SKM-1 (cell line): ENCODE data around the gene MCF2L.

ENCODE experiments used
- DNase-seq: peaks from one replicate; lab custom pipeline; 2025; ENCODE audit not compliant: unreplicated experiment; lab: John Stamatoyannopoulos, UW

Gene MCF2L

DNA sequence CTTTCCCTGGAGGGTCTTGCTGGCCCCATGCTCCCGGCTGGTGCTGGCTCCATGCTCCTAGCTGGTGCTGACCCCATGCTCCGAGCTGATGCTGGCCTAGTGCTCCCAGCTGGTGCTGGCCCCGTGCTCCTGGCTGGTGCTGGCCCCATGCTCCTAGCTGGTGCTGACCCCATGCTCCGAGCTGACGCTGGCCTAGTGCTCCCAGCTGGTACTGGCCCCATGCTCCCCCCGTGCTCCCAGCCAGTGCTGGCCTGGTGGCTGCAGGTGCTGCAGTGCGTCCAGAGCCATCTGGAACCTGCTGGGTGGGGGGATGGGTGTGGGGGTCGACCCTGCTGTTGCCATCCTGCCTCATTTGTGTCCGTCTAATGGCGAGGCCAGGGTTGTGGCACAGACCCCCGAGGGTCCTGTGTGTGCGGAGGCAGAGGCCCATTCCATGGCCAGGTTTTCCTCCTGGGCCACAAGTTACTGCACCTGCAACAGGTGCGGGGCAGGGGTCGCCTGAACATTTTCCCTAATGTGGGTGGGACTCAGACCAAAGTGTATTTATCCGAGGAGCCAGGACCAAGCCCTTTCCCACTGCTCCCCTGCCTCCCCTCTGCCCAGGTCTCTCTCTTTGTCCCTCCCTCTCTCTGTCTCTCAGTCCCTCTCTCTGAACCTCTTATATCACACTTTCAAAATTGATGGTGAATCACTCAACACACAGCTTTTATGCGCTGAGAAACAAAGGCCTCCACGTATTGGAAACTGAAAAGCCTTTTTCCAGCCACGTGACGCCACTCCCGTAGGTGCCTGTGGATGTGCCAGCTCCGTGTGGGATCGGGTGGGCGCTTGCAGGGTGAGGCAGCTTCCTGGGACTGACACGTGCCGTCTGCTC is 45.1 kb downstream of the MCF2L start:
- DNase-seq: no peak

DNA sequence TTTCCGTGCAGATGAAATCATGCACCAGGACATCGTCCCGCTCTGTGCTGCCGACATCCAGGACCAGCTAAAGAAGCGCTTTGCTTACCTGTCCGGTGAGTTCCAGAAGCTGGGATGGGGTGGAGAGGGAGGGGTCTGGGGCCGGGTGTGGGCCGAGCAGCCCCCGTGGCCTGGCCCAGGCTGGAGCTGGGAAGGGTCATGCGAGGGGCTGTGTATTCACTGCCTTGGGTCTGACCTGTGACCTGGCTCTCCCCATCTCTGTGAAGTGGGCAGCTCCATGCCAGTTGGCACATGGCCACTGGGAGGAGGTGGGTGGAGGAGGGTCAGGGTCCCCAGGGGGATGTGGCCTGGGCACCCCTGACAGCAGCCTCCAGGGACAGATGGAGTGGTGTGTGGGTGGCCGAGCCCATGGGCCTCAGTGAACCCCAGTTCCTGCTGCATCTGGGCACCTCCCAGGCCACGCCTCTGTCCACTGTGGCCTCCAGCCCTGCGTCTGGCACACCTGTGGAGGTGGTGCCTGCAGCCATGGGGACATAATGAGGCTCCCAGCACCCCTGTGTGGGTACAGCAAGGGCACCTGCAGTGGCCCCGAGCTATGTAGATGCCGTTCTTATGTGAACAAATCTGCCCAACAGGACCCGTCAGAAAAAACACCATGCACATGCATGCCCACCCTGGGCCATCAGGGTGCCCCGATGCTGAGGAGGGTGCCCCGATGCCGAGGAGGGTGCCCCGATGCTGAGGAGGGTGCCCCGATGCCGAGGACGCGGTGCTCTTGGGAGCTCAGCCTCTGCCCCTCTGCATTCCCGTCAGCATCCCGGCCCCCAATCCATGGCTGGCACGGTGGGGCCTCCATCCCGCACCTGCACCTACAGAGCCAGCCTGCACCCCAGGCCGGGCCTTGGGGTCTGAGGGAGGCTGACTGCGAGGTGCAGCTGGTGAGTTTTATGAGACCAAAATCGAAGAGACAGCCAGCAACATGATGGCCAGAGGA is 46.0 kb downstream of the MCF2L start:
- no peak for DNase-seq

DNA sequence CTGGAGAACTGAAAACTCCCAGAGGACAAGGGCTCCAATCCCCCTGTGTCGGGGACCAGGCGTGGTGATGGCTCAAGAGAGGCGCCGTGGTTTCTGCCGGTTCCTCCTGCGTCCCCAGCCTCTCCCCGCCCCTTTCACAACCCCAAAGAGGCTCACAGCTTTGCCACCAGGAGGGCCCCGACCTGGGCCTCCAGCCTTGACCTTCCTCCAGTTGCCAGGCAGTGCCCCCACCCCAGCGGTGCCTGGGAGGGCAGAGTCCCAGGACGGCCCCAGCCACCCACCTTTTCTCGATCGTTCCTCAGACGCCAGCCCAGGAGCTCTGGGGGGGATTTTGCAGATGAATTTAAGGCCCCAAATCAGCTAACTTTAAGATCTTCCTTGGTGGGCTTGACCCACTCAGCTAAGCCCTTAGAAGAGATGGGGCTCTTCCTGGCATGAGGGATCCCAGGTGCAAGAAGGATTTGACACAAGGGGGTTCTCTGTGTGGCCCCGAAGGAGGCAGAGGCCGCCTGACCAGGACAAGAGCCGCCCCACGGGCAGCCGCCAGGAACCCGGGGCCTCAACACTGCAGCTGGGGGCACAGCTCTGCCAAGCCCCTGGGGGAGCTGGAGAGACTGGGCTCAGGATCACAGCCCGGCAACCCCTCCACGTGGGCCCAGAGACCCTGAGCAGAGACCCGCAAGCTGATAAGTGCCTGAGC is 47.0 kb downstream of the MCF2L start:
- no peak for DNase-seq

DNA sequence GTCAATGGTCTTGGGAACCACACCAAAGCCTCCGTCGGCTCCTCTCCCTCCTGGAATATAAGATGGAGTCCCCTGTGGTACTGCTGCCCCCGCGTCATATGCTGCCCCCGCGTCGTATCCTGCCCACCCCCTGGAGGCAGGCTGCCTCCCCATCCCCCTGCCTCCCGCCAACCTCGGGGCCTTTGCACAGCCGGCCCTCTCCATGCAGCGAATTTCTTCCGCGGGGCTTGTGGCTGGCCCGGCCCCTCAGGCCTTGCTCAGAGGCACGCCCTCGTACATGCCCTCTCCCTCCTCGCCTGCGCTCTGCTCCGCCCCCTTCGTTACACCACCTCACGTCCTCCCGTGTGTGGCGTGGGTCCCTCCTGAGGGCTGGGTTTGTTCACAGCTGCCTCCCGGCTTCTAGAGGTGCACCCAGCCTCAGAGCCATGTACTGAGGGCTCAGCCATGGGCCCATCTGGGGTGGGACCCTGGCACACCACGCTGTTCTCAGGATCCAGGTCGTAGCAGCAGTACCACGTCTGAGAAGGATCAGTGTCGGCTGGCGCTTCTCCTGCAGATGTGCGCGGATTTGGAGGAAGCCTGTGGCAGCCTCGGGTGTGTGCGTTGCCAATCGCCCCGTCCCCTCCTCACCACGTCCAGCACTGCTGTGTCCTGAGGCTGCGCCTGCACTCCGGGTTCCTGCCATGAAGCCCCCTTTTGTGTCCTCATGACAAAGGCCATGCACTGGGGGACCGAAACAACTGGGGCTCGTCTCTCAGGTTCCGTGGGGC is 47.7 kb downstream of the MCF2L start:
- no peak for DNase-seq

DNA sequence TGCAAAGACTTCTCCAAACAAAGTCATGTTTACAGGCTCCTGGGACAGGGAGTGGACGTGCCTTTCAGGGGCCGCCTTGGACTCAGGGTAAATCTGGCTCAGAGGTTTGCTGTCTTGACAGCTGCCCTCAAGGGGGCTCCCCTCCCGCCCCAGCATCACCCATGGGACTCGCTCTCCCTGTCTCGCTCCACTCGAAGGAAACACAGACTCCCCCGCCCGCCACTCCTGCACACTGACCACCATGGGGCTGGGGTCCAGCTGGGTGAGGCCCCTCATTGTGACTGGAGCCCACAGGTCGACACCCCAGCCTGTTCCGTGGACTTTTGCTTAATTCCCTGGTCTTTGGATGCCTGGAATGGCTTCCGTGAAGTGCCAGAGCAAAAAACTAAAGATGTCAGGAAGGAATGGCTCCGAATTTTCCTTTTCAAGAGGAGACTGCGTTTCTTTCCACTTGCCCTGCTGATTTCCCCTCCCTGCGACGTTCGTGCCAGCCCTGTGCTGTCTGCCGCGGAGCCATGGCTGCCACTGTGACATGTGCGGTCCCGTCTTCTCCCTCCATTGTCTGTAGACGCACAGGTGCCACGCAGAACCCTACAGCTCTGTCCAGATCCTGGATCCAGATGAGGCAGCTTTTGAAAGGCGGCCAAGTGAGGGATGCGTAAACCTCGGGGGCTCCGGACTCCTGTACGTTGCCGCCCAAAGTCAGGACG is 48.6 kb downstream of the MCF2L start:
- DNase-seq: no peak

DNA sequence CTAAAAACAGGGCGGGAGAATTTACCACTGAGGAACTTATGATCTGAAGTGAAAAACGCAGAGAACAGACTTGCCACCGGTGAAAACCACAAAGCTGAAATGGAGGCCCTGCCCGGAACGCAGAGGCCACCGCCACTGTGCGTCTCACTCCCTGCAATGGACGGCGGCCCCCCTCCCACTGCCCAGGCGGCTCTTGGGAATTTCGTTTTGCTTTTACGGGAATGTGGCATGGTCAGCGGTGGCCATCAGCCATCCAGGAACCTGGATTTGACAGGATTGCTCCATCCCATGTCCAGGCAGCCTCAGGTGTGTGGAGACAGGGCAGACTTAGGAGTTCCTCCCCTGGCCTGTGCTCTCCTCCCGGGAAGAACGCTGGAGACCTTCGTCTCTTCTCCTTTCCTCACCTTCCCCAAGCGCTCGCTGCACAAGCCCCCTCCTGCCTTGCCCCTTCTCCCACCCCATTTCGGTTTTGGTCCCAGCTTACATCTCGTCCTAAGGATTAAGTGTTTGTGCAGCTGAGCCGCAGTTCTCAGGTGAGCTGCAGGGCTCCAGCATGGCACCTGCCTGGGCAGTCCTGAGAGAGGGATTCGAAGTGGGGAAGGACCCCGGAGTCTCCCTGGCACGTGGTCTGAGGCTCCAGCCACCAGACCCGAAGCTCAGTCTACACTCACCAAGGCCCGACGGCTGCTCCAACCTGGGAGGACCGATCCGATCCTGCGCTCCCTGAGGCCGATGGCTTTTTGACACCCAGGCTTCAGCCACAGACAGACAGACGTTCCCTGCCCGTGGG is 49.9 kb downstream of the MCF2L start:
- DNase-seq: no peak

DNA sequence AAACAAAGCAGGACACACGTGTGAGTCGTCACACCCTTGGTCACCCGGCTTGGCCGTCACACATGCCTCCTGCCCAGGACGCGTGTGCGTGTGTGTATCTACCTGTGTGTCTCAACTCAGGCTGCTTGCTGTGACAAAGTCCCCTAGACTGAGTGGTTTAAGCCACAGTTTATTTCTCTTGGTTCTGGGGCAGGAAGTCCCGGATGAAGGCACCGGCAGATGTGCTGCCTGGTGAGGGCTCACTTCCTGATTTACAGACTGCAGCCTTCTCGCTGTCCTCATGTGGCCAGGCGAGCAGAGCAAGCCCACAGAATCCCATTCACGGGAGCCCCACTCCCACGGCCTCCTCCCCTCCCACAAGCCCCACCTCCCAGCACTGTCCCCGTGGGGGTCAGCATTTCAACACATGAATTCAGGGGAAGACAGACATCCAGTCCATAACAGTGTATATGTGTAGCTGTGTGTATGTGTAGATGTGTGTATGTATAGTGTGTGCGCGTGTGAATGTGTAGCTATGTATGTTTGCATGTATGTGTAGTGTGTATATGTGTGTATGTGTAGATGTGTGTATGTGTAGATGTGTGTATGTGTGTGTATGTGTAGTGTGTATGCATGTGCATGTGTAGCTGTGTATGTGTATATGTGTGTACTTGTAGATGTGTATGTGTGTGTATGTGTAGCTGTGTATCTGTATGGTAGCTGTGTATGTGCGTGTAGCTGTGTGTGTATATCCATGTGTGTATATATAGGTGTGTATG is 51.5 kb downstream of the MCF2L start:
- no peak for DNase-seq

DNA sequence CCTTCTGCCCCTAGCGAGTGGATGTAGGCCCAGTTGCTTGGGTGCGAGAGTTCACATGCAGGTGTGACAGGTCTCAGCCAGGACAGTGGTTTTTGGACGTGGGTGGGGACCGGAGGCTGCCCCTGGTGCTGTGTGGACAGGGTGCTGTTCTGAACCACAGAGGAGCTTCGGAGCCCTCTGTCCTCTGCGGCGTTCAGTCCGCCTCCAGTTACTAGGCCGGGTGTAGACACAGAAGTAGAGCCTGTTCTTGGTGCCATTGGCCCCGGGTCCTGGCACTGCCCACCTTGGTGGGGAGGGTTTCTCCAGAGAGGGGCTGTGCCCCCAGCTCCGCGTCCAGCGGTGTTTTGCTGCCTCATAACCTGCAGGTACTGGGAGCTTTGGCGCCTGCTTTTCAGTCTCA is 52.4 kb downstream of the MCF2L start:
- DNase-seq: no peak

DNA sequence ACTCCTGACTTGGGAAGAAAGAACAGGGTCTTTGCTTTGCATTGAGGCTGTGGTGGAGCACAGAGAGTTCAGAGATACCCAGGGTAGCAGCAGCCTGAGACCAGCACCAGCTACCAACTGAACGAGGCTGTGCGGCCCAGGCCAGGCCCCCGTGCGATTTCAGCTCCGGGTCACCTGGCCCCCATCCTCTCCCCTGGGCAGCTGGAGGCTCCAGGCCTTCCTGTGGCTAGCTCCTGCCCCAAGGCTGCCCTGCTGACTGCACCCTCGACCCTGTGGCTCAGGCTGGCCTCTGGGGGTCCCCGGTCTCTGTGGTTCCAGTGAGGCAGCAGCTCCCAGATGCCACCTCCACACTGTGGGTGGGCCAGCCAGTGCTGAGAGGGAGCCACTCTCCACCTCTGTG is 52.8 kb downstream of the MCF2L start:
- no peak for DNase-seq

DNA sequence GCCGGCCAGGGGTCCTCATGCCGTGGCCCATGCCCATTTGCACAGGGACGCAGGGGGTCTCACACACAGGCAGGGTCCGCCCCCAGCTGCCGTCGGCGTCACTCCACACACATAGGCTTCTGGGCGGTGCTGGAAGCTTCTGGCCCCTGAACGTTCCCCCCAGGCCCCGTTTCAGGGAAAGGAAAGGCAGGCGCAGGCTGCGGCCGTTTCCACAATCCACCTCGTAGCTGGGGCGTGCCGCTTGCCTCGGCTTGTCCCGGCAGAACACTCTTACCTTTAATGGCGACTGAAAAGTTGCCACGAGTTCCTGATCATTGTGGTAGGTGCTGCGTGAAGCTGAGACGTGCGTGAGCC is 53.4 kb downstream of the MCF2L start:
- DNase-seq: no peak

DNA sequence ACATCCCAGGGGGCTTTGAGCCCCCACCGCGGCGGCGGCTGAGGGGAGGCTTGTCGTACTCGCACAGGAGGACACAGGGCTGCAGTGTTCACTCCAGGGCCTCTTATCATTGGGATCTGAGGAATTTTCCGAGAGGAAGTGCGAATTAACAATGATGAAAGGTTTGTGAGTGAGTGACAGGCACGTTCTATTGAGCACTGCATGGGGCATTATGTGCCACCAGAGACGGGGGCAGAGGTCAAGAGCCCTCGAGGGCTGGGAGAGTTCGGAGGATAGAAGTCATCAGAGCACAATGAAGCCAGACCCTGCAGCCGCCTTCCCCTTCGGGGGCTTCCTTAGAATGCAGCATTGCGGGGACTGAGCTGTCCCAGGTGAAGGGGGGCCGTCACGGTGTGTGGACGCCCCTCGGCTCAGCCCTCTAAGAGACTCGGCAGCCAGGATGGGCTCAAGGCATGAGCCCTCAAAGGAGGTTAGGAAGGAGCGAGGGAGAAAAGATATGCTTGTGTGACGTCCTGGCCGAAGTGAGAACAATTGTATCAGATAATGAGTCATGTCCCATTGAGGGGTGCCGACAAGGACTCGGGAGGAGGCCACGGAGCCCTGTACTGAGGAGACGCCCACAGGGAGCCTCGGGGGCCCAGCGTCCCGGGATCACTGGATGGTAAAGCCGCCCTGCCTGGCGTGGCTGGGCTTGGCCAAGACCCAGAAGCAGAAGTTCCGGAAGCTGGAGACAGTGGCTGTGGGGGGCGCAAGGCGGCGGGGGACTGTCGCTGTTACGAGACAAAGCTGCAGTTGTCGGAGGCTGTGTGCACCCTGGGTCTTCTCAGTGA is 53.9 kb downstream of the MCF2L start:
- DNase-seq: no peak

DNA sequence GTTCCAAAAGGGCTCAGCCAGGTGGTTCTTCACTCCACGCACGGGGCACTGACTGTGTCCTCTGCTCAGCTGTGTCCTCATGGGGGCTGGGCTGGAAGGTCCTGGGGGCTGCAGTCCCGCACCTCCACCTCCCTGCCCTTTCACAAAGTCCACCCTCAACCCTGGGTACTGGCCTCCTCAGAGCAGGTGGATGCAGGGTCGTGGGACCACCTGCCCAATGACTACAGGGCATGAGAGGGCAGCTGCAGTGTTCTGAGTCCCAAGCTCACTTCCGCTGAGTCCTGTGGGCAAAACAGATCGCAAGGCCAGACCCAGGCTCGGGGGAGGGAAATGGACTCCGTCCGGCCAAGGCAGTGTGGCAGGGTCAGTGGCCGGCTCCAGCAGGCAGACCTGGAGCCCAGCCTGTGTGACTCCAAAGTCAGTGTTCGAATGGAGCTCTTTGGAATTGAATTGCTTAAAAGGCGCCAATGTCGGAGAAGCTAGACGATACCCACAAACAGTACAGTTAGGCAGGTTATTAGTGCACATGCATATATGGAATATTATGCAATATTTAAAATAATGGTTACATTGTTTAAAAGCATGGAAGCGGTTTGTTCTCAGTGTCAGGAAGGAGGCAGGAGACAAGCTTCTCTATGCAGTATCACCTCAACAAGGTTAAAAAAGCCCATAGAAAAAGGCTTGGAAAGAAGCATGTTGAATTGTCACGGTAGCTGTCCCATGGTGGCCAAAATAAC is 54.8 kb downstream of the MCF2L start:
- no peak for DNase-seq

DNA sequence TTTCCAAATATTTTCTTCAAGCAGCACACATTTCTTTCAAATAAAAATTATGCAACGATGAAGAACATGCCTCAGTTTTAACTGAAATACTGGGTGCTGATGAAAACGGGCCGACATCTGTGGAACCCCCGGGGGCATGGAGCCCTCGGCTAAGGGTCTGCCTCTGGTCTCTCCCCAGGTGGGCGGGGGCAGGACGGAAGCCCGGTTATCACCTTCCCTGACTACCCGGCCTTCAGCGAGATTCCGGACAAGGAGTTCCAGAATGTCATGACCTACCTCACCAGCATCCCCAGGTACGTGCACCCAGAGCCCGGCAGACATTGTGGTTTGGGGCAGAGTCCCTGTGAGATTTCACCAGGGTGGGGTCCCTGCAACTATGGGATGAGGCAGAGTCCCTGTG is 55.5 kb downstream of the MCF2L start:
- DNase-seq: no peak

DNA sequence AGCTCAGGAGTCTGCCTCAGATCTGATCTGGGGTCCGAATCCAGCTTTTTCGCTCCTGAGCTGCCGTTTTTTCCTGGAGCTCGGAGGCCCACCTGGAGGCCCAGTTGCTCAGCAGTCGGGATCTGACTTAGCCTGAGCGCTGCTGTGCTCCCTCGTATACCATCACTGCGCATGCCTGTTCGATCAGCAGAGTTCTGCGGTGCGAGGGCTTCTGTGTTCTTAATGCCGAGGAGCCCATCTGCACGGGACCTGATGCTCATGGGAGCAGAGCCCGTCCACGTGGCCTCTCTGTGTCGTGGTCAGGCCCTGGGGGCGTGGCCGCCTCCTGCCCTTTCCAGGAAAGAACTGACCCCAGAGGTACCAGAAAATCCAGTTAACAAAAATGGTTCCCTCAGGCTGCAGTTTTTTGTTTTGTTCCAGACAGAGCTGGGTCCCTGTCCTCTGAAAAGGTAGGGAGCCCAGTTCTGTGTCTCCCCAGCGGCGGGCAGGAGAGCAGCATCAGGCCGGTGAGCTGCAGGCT is 57.4 kb downstream of the MCF2L start:
- no peak for DNase-seq

DNA sequence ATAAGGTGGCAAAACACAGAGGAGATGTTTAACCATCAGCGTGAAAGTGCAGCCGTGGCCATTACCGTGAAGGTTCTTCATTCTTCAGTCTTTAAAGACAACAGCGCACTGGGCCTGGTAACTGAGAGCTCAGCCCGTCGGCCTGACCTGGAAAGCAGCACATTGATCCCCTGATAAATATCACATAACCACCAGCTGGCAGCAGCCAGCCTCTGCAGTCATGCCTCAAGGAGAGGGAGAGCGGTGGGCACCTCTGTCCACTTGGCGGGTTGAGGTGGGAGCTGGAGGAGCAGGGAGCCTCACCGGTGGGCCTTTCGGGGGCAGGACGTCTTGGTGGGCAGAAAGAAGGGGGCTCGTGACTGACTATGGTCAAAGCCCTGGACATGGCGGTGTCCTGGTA is 58.1 kb downstream of the MCF2L start:
- DNase-seq: no peak

DNA sequence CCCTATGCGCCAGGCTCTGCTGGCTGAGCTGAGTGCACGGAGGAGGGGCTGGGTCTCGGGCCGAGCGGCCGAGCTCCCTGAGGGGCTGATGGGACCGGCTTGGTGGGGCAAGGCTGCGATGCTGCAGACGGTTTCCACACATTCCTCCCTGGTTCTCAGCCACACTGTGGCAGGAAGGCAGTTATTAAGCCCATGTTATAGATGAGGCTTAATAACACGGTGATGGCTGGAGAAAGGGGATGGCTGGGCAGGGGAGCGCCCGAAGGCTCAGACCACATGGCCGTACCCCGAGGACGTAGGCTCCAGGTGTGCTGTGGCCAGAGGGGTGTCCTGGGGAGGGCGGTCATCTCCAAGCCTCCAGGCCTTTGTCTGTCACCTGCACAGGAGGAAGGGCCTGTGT is 58.6 kb downstream of the MCF2L start:
- no peak for DNase-seq
